GM12892 (cell line): ENCODE results near the gene FBXO21.

ENCODE experiments used
- POLR2A ChIP-seq: IDR thresholded peaks from 2 replicates; pipeline ENCODE4 v1.6.1; 2011; ENCODE audit warnings: low read depth, low read length, control low read depth
- POLR2AphosphoS5 ChIP-seq: IDR thresholded peaks from 2 replicates; pipeline ENCODE4 v1.6.1; 2011; ENCODE audit warnings: low read depth, low read length, control low read depth

- no peak for TF ChIP-seq POLR2AphosphoS5
- no peak for TF ChIP-seq POLR2A
These were observed 51.1 kb downstream of the FBXO21 start for GRCh38 chr12:117139025-117139717.
